Measurements from ENCODE around the gene ERF. TPM values are rescaled to one million over a fixed set of nuclear protein-coding genes. Genes with fewer than 3 reads are reported as not detected.

ERF gene
- total and polyA plus RNA-seq, 4 donors: 24.2 to 53.6 (median 43.0) TPM

GRCh38 chr19:42216653-42217519 is 38.0 kb downstream of the ERF start:
- Histone ChIP-seq H3K4me1 (ENCODE audit: control insufficient read depth in 5 of 5, insufficient read depth in 5 of 5, low read length in 5 of 5) (peaks cover 10 to 36% (median 15%) of the 10 kb centered on the region in 5 donors), H3K36me3 (ENCODE audit: control insufficient read depth in 4 of 4, insufficient read depth in 4 of 4, low read length in 4 of 4) (peaks cover 0 to 12% (median 2%) of the 10 kb centered on the region in 4 donors), H3K4me3 (peak overlapping the region; percentile 78), H3K9ac (ENCODE audit: insufficient read depth in 1 of 2, low read length in 2 of 2) (peak overlapping the region; percentile 37 to 57), H3K27me3 (ENCODE audit: control insufficient read depth in 3 of 3, insufficient read depth in 3 of 3, low read length in 2 of 3) (no peaks in the 10 kb centered on the region), H3K27ac (ENCODE audit: low read depth in 1 of 2, low read length in 1 of 2) (peak overlapping the region; percentile 83 to 89), H3K9me3 (ENCODE audit: control insufficient read depth in 4 of 4, insufficient read depth in 3 of 4, low read length in 3 of 4) (no peaks in the 10 kb centered on the region)
- WGBS, 2 donors: 1 to 2% methylated on average over 73 to 79 of the region's 79 CpGs
- DNase-seq (peak in 2 of 3 donors; percentile 22 to 43), ATAC-seq (ENCODE audit: insufficient read depth, low FRiP score) (peak; percentile 5)
- TF ChIP-seq, protein P1, sequence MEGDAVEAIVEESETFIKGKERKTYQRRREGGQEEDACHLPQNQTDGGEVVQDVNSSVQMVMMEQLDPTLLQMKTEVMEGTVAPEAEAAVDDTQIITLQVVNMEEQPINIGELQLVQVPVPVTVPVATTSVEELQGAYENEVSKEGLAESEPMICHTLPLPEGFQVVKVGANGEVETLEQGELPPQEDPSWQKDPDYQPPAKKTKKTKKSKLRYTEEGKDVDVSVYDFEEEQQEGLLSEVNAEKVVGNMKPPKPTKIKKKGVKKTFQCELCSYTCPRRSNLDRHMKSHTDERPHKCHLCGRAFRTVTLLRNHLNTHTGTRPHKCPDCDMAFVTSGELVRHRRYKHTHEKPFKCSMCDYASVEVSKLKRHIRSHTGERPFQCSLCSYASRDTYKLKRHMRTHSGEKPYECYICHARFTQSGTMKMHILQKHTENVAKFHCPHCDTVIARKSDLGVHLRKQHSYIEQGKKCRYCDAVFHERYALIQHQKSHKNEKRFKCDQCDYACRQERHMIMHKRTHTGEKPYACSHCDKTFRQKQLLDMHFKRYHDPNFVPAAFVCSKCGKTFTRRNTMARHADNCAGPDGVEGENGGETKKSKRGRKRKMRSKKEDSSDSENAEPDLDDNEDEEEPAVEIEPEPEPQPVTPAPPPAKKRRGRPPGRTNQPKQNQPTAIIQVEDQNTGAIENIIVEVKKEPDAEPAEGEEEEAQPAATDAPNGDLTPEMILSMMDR (IDR thresholded peaks at IDR 0.05; ENCODE audit: control extremely low read depth, extremely low read depth): no peak

DNA sequence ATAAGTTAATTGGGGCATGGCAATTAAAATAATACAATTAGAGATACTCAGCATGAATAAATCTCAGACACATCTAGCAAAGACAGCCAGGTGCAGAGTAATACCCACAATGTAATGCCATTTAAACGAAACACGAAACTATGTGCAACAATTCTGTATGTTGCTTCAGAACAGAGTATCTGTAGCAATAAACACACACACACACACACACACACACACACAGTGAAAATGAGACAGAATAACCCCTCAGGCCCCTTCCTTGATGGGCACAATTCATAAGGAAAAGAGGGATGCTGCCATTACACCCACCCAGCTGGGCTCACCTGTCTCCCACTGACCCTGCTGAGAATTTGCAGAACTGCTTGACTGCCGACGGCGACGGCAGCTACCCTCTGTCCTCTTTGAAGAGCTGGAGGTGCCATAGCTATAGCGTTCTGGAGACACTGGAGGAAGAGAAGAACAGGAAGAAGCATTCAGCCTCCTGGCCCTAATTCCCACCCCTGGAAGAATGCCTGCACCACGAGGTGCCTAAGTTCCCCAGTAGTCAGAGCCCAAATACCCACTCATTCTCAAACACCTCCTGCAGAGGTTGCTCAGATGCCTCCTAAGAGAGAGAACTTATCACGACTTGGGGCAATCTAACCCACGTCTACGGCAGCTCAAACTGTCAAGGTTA is 40.0 kb downstream of the ERF start:
- H3K27ac ChIP-seq (ENCODE audit: low read depth in 1 of 2, low read length in 1 of 2): no peak overlapping the region
- no peak overlapping the region for H3K9ac ChIP-seq (ENCODE audit: insufficient read depth in 1 of 2, low read length in 2 of 2)
- peaks cover 5 to 26% (median 12%) of the 10 kb centered on the region in 5 donors for H3K4me1 ChIP-seq (ENCODE audit: control insufficient read depth in 5 of 5, insufficient read depth in 5 of 5, low read length in 5 of 5)
- no peak overlapping the region for H3K4me3 ChIP-seq
- H3K9me3 ChIP-seq (ENCODE audit: control insufficient read depth in 4 of 4, insufficient read depth in 3 of 4, low read length in 3 of 4): no peaks in the 10 kb centered on the region
- TF ChIP-seq, protein P1 (IDR thresholded peaks at IDR 0.05; ENCODE audit: control extremely low read depth, extremely low read depth): no peak
- DNase-seq (no peak), ATAC-seq (ENCODE audit: insufficient read depth, low FRiP score) (no peak)
- H3K27me3 ChIP-seq (ENCODE audit: control insufficient read depth in 3 of 3, insufficient read depth in 3 of 3, low read length in 2 of 3): no peaks in the 10 kb centered on the region
- WGBS, 2 donors: 71 to 78% methylated on average over 11 of the region's 11 CpGs
- peaks cover 0 to 12% (median 3%) of the 10 kb centered on the region in 4 donors for H3K36me3 ChIP-seq (ENCODE audit: control insufficient read depth in 4 of 4, insufficient read depth in 4 of 4, low read length in 4 of 4)

GRCh38 chr19:42212886-42213285 is 42.0 kb downstream of the ERF start:
- Histone ChIP-seq H3K27me3 (ENCODE audit: control insufficient read depth in 3 of 3, insufficient read depth in 3 of 3, low read length in 2 of 3) (no peaks in the 10 kb centered on the region), H3K27ac (ENCODE audit: low read depth in 1 of 2, low read length in 1 of 2) (no peak overlapping the region), H3K36me3 (ENCODE audit: control insufficient read depth in 4 of 4, insufficient read depth in 4 of 4, low read length in 4 of 4) (peaks cover 0 to 27% (median 10%) of the 10 kb centered on the region in 4 donors), H3K9ac (ENCODE audit: insufficient read depth in 1 of 2, low read length in 2 of 2) (no peak overlapping the region), H3K4me1 (ENCODE audit: control insufficient read depth in 5 of 5, insufficient read depth in 5 of 5, low read length in 5 of 5) (peaks cover 3 to 16% (median 5%) of the 10 kb centered on the region in 5 donors), H3K9me3 (ENCODE audit: control insufficient read depth in 4 of 4, insufficient read depth in 3 of 4, low read length in 3 of 4) (no peaks in the 10 kb centered on the region), H3K4me3 (no peak overlapping the region)
- no peak for DNase-seq
- 73 to 80% methylated on average over 1 of the region's 1 CpG for WGBS, 2 donors
- TF ChIP-seq, protein P1 (IDR thresholded peaks at IDR 0.05; ENCODE audit: control extremely low read depth, extremely low read depth): no peak
- no peak for ATAC-seq (ENCODE audit: insufficient read depth, low FRiP score)
